Hematopoietic multipotent progenitor cell (in vitro differentiated cells): Measurements from ENCODE around the gene EXOSC6. TPM values are rescaled to one million over a fixed set of nuclear protein-coding genes. Genes with fewer than 3 reads are reported as not detected.
"Not testable (repeated sequence)": the region's sequence is repeated elsewhere in the genome, so short reads cannot be mapped to it uniquely, and the experiment has no call there.

Experiments
- DNase-seq, 3 donors: peaks; one replicate each; pipeline ENCODE4 v3.0.0-alpha.2; 2011 to 2015; ENCODE audit warnings: low read depth in 2 of 3, low spot score in 2 of 3
- total RNA-seq: library from RNA; depleted of rRNA; stranded (reverse); fragments of >200 nt; gene quantifications from one replicate; pipeline ENCODE4 v1.2.3, GENCODE V29; 2012

Gene EXOSC6
- total RNA-seq, 1 donor: 24.5 TPM

GRCh38 chr16:70255574-70255973 is 3.8 kb upstream of the EXOSC6 start:
- no peak for DNase-seq

DNA sequence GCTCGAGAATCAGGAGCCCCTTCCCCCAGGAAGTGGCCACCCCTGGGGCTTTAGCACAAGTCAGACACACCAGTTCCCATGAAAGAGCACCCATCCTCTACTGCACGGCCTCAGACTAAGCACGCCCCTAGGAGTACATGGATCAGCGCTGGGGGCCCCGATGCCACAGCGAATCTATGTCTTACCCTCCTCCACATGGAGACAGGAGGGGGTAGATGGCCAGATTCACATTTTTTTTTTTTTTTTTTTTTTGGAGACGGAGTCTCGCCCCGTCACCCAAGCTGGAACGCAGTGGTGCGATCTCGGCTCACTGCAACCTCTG is 3.2 kb upstream of the EXOSC6 start:
- no peak for DNase-seq

DNA sequence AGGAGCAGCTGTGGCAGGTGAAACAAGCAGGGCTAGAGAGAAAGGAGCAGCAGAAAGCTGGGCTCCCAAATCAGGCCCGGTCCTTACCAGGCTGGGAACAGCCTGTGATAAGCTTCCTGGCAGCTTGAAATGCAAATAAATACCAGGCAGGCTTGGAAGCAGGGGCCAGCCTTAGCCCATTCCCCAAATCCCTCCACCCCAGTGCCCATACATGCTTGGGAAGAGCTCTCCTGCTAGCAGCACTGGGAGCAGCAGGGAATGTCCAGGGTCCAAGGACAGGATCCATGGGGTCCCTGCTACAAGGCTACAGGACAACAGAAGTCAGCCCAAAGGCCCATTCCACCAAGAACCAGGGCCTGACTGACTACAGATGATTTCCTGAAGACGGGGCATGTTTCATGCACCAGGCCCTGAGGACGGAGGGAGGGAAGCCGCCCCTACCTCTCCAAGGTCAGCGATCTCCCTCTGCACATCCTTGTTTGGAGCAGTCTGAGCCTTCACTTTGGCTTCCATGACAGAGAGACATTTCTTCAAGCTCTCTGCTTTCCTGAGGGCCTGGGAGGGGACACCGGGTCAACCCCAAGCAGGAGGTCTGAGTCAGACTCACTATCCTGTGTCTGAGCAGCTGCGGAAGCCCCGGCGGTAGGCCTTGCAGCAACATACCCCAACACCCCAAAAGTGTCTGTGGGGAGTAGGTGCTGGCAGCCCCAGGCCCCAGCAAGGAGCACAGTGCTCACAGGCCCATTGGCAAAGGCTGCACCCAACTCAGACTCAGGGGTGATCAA is 2.6 kb upstream of the EXOSC6 start:
- no peak for DNase-seq

- DNase-seq: peak in 2 of 3 donors; percentile 36 to 37
Observed at GRCh38 chr16:70253291-70254106, 1.8 kb upstream of the EXOSC6 start.

GRCh38 chr16:70252355-70252988 is 732 bp upstream of the EXOSC6 start:
- peak in 1 of 3 donors; percentile 23 for DNase-seq

- peak in 2 of 3 donors; percentile 56 to 59 for DNase-seq
Observed at GRCh38 chr16:70250748-70251628, 752 bp downstream of the EXOSC6 start.

GRCh38 chr16:70249697-70250096 is 2.0 kb downstream of the EXOSC6 start:
- DNase-seq: not testable (repeated sequence)

DNA sequence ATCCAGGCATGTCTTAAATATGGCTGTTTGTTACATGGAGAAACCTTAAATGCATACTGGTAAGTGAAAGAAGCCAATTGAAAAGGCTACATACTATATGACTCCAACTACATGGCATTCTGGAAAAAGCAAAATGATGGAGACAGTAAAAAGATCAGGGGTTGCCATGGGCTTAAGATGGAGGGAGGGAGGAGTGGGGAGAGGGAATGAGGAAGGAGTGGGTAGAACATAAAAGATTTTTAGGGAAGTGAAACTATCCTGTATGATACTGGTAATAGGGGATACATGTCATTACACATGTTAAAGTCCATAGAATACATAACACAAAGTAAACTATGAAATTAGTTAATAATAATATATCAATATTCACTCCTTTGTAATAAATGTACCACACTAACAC is 13.0 kb downstream of the EXOSC6 start:
- not testable (repeated sequence) for DNase-seq

DNA sequence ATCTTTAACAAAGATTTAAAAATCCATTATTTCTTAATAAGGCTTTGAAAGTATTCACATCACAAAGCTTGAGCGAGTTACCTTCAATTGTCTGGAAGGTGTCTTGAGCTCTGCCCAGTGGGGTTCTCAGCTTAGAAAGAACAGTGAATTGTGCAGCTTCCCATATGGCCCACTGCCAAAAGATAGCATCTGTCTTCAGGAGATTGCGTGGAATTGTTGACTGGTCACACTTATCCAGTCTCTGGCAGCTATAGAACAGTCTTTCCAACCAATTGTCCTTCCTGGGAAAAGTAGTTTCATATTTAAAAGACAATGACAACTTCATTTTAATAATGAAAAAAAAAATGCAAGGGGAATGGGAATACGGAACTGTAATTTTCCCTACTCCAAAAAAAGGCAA is 19.9 kb downstream of the EXOSC6 start:
- DNase-seq: not testable (repeated sequence)

DNA sequence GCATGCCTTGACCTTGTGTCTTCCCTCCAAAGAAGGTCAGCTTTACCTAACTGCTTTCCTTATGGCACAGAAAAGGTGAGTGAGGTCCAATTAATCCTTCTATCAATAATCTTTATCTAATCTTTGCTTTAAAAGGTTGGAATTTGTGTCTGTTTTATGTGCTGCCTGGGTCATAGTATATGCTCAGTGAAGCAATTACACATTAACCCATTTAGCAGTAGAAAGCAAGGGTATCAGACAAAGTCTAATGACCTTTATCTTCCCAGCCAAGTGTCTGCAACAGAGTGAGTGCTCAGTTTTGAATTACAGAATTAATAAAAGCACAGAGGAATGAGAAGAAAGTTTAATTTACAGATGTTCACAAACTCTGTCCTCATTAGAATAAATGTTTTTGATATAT is 25.7 kb downstream of the EXOSC6 start:
- DNase-seq: not testable (repeated sequence)

DNA sequence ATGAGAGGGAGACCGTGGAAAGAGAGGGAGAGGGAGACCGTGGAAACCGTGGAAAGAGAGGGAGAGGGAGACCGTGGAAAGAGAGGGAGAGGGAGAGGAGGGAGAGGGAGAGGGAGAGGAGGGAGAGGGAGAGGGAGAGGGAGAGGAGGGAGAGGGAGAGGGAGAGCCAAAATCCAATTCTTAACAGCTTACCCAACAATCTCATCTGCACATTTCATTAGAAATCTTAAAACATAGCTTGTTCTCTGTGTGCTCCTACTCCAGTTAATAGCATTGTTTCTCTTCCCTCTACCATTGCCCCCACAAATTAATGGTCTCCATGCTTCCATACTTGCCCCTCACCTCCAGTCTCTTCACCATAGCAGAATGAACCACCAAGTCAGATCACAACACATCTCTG is 26.3 kb downstream of the EXOSC6 start:
- not testable (repeated sequence) for DNase-seq

DNA sequence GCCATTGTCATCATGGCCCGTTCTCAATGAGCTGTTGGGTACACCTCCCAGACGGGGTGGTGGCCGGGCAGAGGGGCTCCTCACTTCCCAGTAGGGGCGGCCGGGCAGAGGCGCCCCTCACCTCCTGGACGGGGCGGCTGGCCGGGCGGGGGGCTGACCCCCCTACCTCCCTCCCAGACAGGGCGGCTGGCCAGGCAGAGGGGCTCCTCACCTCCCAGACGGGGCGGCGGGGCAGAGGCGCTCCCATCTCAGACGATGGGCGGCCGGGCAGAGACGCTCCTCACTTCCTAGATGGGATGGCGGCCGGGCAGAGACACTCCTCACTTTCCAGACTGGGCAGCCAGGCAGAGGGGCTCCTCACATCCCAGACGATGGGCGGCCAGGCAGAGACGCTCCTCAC is 27.1 kb downstream of the EXOSC6 start:
- DNase-seq: not testable (repeated sequence)

DNA sequence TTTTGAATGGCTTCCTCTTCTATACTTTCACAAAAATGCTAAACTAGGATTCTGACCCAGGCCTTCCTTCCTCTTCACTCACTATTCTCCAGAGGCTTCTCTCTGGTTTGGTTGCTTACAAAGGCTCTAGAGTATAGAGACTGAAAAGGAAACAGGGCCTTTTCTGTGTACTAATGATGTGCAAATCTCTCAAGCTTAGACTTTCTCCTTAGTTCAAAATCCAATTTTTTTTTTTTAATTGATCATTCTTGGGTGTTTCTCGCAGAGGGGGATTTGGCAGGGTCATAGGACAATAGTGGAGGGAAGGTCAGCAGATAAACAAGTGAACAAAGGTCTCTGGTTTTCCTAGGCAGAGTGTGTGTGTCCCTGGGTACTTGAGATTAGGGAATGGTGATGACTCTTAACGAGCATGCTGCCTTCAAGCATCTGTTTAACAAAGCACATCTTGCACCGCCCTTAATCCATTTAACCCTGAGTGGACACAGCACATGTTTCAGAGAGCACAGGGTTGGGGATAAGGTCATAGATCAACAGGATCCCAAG is 27.7 kb downstream of the EXOSC6 start:
- not testable (repeated sequence) for DNase-seq

DNA sequence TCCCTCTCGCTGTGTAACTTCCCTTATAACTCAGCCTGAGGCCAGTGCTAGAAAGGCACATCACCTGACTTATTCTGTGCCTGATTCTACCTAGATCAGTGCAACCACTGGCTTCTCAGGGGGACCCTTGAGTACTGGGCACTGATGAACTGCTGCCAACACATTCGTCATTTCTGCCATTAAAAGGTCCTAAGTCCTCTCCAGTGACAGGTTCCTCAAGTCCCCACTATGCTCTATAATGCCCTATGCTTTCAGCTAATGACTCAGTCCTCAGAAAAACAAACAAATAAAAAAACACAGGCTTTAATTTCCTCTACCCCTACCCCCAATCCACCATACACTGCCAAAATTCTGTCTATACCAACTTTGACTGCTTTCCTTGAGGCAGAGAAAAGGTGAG is 28.5 kb downstream of the EXOSC6 start:
- DNase-seq: not testable (repeated sequence)

- not testable (repeated sequence) for DNase-seq
Observed at GRCh38 chr16:70222574-70222973, 29.2 kb downstream of the EXOSC6 start.

DNA sequence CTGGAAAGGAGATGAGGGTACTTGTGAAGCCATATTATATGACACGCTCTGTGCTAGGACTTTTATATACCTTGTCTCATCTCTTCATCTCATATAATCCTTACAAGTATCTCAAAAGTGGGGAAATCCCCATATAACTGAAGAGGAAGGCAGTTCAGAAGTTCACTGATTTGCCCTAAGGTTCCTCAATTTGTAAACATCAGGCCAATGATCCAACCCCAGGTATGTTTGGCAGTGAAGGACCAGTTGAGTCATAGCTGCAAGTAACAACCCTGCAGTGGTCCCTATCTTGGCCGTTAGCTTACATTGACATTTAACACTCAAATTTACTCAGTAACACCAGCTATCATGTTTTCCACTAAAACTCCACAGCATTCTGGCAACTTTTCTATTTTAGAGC is 33.2 kb downstream of the EXOSC6 start:
- DNase-seq: not testable (repeated sequence)

DNA sequence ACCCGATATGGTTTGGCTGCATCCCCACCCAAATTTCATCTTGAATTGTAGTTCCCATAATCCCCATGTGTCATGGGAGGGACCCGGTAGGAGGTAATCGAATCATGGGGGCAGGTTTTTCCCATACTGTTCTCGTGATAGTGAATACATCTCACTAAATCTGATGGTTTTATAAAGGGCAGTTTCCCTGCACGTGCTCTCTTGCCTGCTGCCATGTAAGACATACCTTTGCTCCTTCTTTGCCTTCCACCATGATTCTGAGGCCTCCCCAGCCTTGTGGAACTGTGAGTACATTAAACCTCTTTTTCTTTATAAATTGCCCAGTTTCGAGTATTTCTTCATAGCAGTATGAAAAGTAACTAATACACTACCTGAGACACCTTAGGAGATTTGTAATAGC is 45.4 kb downstream of the EXOSC6 start:
- not testable (repeated sequence) for DNase-seq

DNA sequence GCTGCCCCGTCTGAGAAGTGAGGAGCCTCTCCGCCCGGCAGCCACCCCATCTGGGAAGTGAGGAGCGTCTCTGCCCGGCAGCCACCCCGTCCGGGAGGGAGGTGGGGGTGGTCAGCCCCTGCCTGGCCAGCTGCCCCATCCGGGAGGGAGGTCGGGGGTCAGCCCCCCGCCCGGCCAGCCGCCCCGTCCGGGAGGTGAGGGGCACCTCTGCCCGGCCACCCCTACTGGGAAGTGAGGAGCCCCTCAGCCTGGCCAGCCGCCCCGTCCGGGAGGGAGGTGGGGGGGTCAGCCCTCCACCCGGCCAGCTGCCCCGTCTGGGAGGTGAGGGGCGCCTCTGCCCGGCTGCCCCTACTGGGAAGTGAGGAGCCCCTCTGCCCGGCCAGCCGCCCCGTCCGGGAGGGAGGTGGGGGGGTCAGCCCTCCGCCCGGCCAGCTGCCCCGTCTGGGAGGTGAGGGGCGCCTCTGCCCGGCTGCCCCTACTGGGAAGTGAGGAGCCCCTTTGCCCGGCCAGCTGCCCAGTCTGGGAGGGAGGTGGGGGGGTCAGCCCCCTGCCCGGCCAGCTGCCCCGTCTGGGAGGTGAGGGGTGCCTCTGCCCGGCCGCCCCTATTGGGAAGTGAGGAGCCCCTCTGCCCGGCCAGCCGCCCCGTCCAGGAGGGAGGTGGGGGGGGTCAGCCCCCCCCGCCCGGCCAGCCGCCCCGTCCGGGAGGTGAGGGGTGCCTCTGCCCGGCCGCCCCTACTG is 46.9 kb downstream of the EXOSC6 start:
- DNase-seq: not testable (repeated sequence)

- not testable (repeated sequence) for DNase-seq
Observed at GRCh38 chr16:70204010-70204409, 47.7 kb downstream of the EXOSC6 start.
